Measurements from ENCODE around the gene LYL1.

Gene LYL1

DNA sequence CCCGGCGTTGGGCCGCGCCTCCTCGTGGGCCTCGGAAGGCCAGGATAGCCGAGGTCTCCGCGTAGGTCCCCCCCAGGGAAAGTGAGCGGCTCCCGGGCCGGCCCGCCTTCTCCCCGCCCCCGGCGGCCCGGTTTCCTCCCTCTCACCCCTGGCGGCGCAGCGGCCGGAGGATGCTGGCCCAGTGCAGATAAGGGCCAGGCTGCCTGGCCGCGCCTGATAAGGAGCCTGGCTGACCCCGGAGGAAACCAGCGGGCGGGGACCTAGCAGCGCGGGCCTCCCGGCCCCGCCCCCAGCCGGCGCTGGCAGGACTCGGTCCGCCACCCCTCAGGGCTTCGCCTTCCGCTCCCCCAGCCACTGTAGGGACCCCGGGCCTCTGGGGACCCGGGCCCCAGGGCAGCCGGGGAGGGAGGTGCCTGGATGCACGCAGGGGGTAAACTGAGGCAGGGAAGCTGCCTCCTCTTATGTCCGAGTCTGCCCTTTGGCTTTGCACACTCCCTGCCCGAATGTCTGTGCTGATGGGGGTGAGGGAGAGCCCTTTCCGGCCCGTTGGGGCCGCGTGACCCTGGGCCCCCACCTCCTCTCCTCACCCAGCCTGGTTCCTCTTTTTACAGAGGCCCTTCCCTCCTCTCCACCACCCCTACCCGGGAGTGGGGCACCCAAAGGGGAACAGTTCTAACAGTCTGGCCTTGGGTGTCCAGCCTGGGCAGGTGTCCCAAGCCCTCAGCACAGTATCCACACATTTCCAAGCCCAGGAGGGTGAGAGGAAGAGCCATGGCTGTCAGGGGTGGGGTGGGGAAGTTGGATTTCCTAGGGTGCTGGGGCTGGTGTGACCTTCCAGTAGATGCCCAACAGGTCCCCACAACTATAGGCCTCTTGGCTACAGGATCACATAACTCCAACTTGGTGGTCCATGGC lies at the start of gene LYL1:
TSS of gene LYL1 (minus strand) at position 193 of the 915 bp plus-strand sequence. CDS start 1,687 bp downstream, outside the sequence.
- H3K4me3 ChIP-seq (ENCODE audit: low read depth, low read length): peak within 1 kb of the TSS; percentile 98
- TF ChIP-seq, protein P1, sequence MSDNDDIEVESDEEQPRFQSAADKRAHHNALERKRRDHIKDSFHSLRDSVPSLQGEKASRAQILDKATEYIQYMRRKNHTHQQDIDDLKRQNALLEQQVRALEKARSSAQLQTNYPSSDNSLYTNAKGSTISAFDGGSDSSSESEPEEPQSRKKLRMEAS (IDR thresholded peaks at IDR 0.05; ENCODE audit: low read depth, low read length): peak; percentile 48
- TF ChIP-seq, protein P2, sequence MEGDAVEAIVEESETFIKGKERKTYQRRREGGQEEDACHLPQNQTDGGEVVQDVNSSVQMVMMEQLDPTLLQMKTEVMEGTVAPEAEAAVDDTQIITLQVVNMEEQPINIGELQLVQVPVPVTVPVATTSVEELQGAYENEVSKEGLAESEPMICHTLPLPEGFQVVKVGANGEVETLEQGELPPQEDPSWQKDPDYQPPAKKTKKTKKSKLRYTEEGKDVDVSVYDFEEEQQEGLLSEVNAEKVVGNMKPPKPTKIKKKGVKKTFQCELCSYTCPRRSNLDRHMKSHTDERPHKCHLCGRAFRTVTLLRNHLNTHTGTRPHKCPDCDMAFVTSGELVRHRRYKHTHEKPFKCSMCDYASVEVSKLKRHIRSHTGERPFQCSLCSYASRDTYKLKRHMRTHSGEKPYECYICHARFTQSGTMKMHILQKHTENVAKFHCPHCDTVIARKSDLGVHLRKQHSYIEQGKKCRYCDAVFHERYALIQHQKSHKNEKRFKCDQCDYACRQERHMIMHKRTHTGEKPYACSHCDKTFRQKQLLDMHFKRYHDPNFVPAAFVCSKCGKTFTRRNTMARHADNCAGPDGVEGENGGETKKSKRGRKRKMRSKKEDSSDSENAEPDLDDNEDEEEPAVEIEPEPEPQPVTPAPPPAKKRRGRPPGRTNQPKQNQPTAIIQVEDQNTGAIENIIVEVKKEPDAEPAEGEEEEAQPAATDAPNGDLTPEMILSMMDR (IDR thresholded peaks at IDR 0.05; ENCODE audit: low read depth, low read length): no peak
- TF ChIP-seq MYC (IDR thresholded peaks at IDR 0.05; ENCODE audit: low read depth, low read length) (peak; percentile 64; the same call in 1 of the 2 replicates), POLR2A (IDR thresholded peaks at IDR 0.05; ENCODE audit: extremely low read depth, insufficient read length) (peak; percentile 51)
- peak; percentile 96 for DNase-seq (ENCODE audit: low read depth)

DNA sequence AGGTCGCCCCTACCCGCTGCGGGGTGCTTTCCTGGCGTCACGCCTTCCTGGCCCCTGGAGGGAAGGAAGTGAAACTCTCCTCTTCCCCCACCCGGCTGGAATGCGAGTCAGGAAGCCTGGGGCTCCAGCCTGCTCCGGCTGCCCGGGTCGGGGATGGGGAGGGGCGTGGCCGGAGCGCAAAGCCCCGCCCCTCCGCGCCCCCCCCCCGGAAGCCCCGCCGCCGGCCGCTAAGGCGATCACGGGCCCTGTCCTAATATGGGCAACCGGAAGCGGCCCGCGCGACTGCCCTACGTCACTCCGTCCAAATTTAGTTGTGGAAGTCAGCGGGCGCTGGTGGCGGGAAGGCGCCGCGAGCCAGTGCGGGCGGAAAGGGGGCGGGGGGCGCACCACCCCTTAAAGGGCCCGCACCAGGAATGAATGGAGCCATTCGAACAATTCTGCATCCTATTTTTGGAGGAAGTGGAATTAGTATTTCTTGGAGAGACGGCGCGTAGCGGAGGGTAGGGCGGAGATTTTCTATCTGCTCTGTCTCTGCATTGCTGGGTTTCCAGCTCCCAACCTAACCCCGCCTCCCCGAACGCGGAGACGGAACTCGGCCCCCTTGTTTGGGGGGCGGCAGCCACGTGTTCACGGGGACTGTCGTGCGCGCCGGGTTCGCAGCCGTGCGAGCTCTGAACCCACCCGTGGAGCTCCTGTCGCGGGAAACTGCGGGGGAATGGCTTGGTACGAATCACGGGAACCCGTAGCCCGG lies 49.1 kb upstream of the LYL1 start:
- DNase-seq (ENCODE audit: low read depth): peak; percentile 97
- TF ChIP-seq POLR2A (IDR thresholded peaks at IDR 0.05; ENCODE audit: extremely low read depth, insufficient read length): peak; percentile 47
- TF ChIP-seq, protein P2 (IDR thresholded peaks at IDR 0.05; ENCODE audit: low read depth, low read length): no peak
- peak; percentile 94 for TF ChIP-seq MYC (IDR thresholded peaks at IDR 0.05; ENCODE audit: low read depth, low read length)
- TF ChIP-seq, protein P1 (IDR thresholded peaks at IDR 0.05; ENCODE audit: low read depth, low read length): peak; percentile 93
- H3K4me3 ChIP-seq (ENCODE audit: low read depth, low read length): peak overlapping the region; percentile 99

DNA sequence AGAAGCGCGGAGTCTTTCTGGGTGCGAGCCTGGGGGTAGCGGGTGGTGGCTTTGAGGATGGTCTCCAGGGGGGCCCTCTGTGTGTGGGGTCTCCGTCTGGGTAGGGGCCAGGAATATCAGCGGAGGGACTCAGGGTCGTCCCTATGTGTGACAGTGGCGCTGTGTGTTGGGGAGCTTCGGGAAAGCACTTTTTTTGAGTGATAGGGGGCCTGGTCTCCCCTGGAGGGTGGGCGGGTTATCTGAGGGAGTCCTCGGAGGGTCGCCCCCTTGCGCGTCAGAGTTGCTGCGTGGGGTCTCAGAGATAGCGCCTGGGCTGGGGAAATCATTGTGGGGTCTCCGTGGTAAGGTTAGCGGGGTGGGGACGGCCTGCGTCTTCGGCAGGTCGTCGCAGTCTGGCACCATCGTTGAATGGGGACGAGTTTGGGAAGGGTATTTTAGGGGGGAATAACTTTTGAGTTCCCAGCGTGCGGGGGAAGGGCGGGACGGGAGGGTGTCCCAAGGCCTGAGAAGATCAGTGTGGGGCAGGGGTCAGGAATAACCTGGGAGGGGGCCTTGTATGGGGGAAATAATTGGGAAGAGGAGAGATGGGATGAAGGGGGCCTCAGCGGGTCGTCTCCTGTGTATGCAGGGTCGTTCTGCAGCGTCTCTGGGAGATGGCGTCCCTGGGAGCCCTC lies 48.4 kb upstream of the LYL1 start:
- H3K4me3 ChIP-seq (ENCODE audit: low read depth, low read length): peak overlapping the region; percentile 92
- DNase-seq (ENCODE audit: low read depth): peak; percentile 46
- TF ChIP-seq, protein P1 (IDR thresholded peaks at IDR 0.05; ENCODE audit: low read depth, low read length): no peak
- no peak for TF ChIP-seq MYC (IDR thresholded peaks at IDR 0.05; ENCODE audit: low read depth, low read length)
- TF ChIP-seq, protein P2 (IDR thresholded peaks at IDR 0.05; ENCODE audit: low read depth, low read length): no peak
- TF ChIP-seq POLR2A (IDR thresholded peaks at IDR 0.05; ENCODE audit: extremely low read depth, insufficient read length): no peak

DNA sequence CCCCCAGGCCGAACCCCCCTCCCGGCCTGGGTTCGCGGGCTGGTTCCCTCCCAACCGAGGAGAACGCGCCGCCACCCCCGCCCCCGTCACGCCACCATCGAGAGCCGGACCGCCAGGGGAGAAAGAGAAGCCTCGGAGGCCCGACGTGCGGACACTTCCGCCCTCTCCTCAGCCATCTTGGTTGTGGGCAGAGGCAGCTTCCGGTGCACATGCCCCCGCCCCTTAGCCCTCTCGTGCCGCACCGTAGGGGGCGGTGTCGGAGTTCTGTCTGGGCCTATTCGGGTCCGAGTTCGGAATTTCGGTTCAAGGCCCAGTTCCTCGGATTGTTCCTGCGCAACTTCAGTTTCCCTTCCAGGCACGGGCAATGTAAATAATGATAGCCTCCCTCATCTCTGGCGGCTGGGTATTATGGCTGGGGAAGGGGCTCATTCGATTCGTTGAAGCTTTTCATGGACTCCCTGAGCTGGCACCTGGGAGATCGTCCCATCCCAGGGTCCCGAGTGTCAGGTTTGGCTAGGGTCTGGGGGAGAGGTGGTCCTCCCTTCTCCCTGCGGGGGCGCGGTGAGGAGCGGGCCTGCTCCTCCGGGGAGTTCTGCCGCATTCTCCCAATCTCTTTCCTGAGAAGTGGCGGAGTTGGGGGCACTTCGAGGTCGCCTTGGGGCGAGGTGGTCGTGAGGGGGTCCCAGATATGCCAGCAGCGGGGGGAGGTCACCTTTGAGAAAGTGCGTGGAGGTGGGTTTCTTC lies 47.7 kb upstream of the LYL1 start, which contains the start of the genes IER2 and STX10:
TSS of gene IER2 (plus strand) at position 225 of the 744 bp plus-strand sequence. CDS start 2,776 bp downstream, outside the sequence.
TSS of gene STX10 (minus strand) at position 189 of the 744 bp plus-strand sequence. CDS start 202 bp downstream, outside the sequence.
- peak within 1 kb of the TSS; percentile 92 for H3K4me3 ChIP-seq (ENCODE audit: low read depth, low read length)
- peak; percentile 94 for DNase-seq (ENCODE audit: low read depth)
- TF ChIP-seq, protein P2 (IDR thresholded peaks at IDR 0.05; ENCODE audit: low read depth, low read length): no peak
- TF ChIP-seq POLR2A (IDR thresholded peaks at IDR 0.05; ENCODE audit: extremely low read depth, insufficient read length) (peak; percentile 38), MYC (IDR thresholded peaks at IDR 0.05; ENCODE audit: low read depth, low read length) (peak; percentile 87)
- TF ChIP-seq, protein P1 (IDR thresholded peaks at IDR 0.05; ENCODE audit: low read depth, low read length): peak; percentile 88

Data from NB4 (cell line).